Neural progenitor cell (in vitro differentiated cells): ENCODE measurements around the gene TSSK3.

Experiments
- EZH2phosphoT487 ChIP-seq: fragments of 200-600 bp; sonication (generic); IDR thresholded peaks from 2 replicates; pipeline ENCODE4 v1.6.1; 2017; ENCODE audit warnings: antibody characterized with exemption
- TF ChIP-seq, protein P1 (sequence below): fragments of 200-600 bp; sonication (generic); IDR thresholded peaks from 2 replicates; pipeline ENCODE4 v1.5.1; 2017; ENCODE audit warnings: antibody characterized with exemption, mild to moderate bottlenecking

DNA sequence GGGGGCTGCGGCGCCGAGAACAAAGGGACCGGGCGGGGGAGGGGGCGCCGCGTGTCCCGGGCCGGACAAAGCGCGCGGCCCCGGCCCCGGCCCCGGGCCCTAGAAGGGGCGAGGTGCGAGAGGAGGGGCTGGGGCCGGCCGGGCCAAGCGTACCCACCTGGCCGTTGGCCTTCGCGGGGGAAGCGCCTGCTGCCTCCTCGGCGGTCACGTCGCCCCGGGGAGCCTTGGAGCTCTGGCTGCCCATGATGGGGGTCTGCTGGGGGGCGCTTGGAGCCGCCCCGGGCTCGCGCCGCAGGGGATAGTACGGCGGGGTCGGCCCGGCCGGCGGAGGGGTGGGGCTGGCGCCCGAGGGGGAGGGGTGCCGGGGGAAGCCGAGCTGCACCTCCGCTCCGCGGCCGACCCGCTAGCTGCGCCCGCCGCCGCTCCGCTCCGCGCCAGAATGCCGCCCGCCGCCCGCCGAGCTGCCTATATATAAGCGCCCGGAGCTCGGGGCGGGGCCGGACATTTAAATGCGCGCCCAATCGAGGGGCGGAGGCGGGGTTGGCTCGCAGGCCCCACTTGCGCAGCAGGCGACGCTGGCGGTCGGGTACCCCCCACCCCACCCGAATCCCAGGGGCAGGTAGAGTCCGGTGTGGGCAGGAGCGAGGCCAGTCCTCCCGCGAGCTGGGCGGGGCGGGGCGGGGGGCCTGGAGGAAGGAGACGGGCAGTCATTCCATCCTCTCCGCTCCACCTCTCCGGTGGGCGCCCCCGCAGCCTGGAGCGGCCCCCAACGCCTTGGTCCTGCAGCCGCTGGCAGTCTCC, 26.3 kb upstream of the TSSK3 start, which contains the start of gene MARCKSL1:
- TF ChIP-seq, protein P1, sequence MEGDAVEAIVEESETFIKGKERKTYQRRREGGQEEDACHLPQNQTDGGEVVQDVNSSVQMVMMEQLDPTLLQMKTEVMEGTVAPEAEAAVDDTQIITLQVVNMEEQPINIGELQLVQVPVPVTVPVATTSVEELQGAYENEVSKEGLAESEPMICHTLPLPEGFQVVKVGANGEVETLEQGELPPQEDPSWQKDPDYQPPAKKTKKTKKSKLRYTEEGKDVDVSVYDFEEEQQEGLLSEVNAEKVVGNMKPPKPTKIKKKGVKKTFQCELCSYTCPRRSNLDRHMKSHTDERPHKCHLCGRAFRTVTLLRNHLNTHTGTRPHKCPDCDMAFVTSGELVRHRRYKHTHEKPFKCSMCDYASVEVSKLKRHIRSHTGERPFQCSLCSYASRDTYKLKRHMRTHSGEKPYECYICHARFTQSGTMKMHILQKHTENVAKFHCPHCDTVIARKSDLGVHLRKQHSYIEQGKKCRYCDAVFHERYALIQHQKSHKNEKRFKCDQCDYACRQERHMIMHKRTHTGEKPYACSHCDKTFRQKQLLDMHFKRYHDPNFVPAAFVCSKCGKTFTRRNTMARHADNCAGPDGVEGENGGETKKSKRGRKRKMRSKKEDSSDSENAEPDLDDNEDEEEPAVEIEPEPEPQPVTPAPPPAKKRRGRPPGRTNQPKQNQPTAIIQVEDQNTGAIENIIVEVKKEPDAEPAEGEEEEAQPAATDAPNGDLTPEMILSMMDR: no peak
- no peak for TF ChIP-seq EZH2phosphoT487
